H1 (cell line): ENCODE results near the gene RXFP4. TPM values are rescaled to one million over a fixed set of nuclear protein-coding genes. Genes with fewer than 3 reads are reported as not detected.
A peak's percentile ranks its signal among the peaks of the same experiment; 100 is the strongest.

Source experiments
- CTCF ChIA-PET: fragments of 300-600 bp; sonication (Branson Sonifier 250); formaldehyde crosslinking; loops from one replicate; lab custom pipeline; 2021; ENCODE audit not compliant: partially characterized antibody; lab: Charles Lee
- POLR2A ChIA-PET: fragments of 300-600 bp; sonication (Branson Sonifier 250); formaldehyde crosslinking; loops from one replicate; lab custom pipeline; 2021; ENCODE audit warnings: inconsistent platforms; ENCODE audit not compliant: partially characterized antibody; lab: Charles Lee
- DNase-seq, 2 experiments: peaks; one replicate each; pipeline versions ENCODE4 v3.0.0 to v3.0.0-alpha.2; 2010 to 2022; ENCODE audit warnings: low spot score in 2 of 2, low read depth in 1 of 2, mixed read lengths in 1 of 2
- FAIRE-seq: peaks from 2 replicates; lab custom pipeline; 2011; peaks lifted over from hg19 to GRCh38; lab: Jason Lieb, UNC
- H2AFZ ChIP-seq: 2 replicates; pipeline ENCODE4 v1.8.1; 2012; ENCODE audit warnings: low read length, inconsistent platforms
- H2AK5ac ChIP-seq: 2 replicates; pipeline ENCODE4 v1.6.1; 2013; ENCODE audit warnings: low read depth, low read length
- H2BK120ac ChIP-seq: replicated peaks from 2 replicates; pipeline ENCODE3; 2013; ENCODE audit warnings: low read depth, low read length, inconsistent platforms
- H2BK12ac ChIP-seq: 2 replicates; pipeline ENCODE4 v1.6.1; 2013; ENCODE audit warnings: low read depth, low read length
- H2BK15ac ChIP-seq: 2 replicates; pipeline ENCODE4 v1.6.1; 2013; ENCODE audit warnings: low read length
- H2BK20ac ChIP-seq: 2 replicates; pipeline ENCODE4 v1.6.1; 2013; ENCODE audit warnings: low read length
- H2BK5ac ChIP-seq: 2 replicates; pipeline ENCODE4 v1.6.1; 2013; ENCODE audit warnings: low read depth, low read length
- H3K14ac ChIP-seq: 2 replicates; pipeline ENCODE4 v1.6.1; 2013; ENCODE audit warnings: inconsistent platforms; ENCODE audit not compliant: insufficient read length
- H3K18ac ChIP-seq: 2 replicates; pipeline ENCODE4 v1.6.1; 2013; ENCODE audit warnings: low read length; ENCODE audit errors: extremely low read depth
- H3K23ac ChIP-seq: 2 replicates; pipeline ENCODE4 v1.6.1; 2013; ENCODE audit warnings: inconsistent platforms; ENCODE audit not compliant: insufficient read length
- H3K23me2 ChIP-seq: 2 replicates; pipeline ENCODE4 v1.6.1; 2013; ENCODE audit warnings: low read depth, low read length
- H3K27ac ChIP-seq: 2 replicates; pipeline ENCODE4 v1.6.1; 2011; ENCODE audit warnings: low read depth, low read length, inconsistent platforms
- H3K27me3 ChIP-seq, 4 experiments: replicated peaks in 1 of 4; 1 replicate in 1 of 4; 2 replicates in 3 of 4; pipeline versions ENCODE4 v1.6.1 to v1.8.1; 2011 to 2013; ENCODE audit warnings: low read length in 3 of 4, mild to moderate bottlenecking in 3 of 4, inconsistent platforms in 2 of 4, mixed read lengths in 2 of 4, moderate library complexity in 1 of 4; ENCODE audit not compliant: control insufficient read depth in 3 of 4, insufficient read depth in 3 of 4; ENCODE audit errors: extremely low read depth in 1 of 4
- H3K36me3 ChIP-seq, 4 experiments: 2 replicates each; pipeline versions ENCODE4 v1.6.1 to v1.8.1; 2011 to 2013; ENCODE audit warnings: mild to moderate bottlenecking in 4 of 4, low read length in 3 of 4, moderate library complexity in 2 of 4, control low read depth in 1 of 4, inconsistent platforms in 1 of 4; ENCODE audit not compliant: insufficient read depth in 4 of 4, control insufficient read depth in 2 of 4
- H3K4ac ChIP-seq: replicated peaks from 2 replicates; pipeline ENCODE3; 2013; ENCODE audit warnings: low read length, low read depth, mixed read lengths, inconsistent platforms; ENCODE audit not compliant: insufficient read length
- H3K4me1 ChIP-seq, 4 experiments: replicated peaks in 1 of 4; 1 replicate in 1 of 4; 2 replicates in 3 of 4; pipeline versions ENCODE4 v1.6.1 to v1.8.1; 2011 to 2013; ENCODE audit warnings: low read length in 3 of 4, inconsistent platforms in 2 of 4, mixed read lengths in 1 of 4; ENCODE audit not compliant: insufficient read depth in 4 of 4, control insufficient read depth in 3 of 4
- H3K4me2 ChIP-seq, 2 experiments: 2 replicates each; pipeline versions ENCODE4 v1.6.1 to v1.8.1; 2011 to 2013; ENCODE audit warnings: low read depth in 2 of 2, low read length in 2 of 2, control low read depth in 1 of 2, inconsistent platforms in 1 of 2, mild to moderate bottlenecking in 1 of 2; ENCODE audit not compliant: insufficient read depth in 1 of 2
- H3K4me3 ChIP-seq, 4 experiments: fragments of 200-600, 300-600 bp in 1 of 4; sonication (generic), shearing (Covaris generic), sonication (Bioruptor Twin) in 1 of 4; 2 replicates each; pipeline versions ENCODE4 v1.5.1 to v1.8.1; 2011 to 2016; ENCODE audit warnings: low read length in 4 of 4, low read depth in 3 of 4, control low read depth in 2 of 4, inconsistent platforms in 2 of 4, mild to moderate bottlenecking in 2 of 4, mixed read lengths in 1 of 4, moderate library complexity in 1 of 4; ENCODE audit not compliant: insufficient read depth in 2 of 4; ENCODE audit errors: extremely low read depth in 1 of 4
- H3K56ac ChIP-seq: replicated peaks from 2 replicates; pipeline ENCODE3; 2013; ENCODE audit warnings: low read depth, mild to moderate bottlenecking, mixed read lengths, low read length, inconsistent platforms; ENCODE audit not compliant: insufficient read length
- H3K79me1 ChIP-seq: 2 replicates; pipeline ENCODE4 v1.6.1; 2013; ENCODE audit warnings: low read depth, low read length, control low read depth
- H3K79me2 ChIP-seq, 2 experiments: 2 replicates each; pipeline versions ENCODE4 v1.6.1 to v1.8.1; 2012 to 2013; ENCODE audit warnings: low read length in 2 of 2, mild to moderate bottlenecking in 2 of 2, inconsistent platforms in 1 of 2; ENCODE audit not compliant: insufficient read depth in 2 of 2, control insufficient read depth in 1 of 2
- H3K9ac ChIP-seq, 4 experiments: replicated peaks in 1 of 4; 1 replicate in 1 of 4; 2 replicates in 3 of 4; pipeline versions ENCODE4 v1.6.1 to v1.8.1; 2011 to 2013; ENCODE audit warnings: low read depth in 3 of 4, low read length in 3 of 4, control low read depth in 2 of 4, mild to moderate bottlenecking in 2 of 4, moderate library complexity in 2 of 4, inconsistent platforms in 1 of 4; ENCODE audit errors: extremely low read depth in 1 of 4
- H3K9me3 ChIP-seq, 2 experiments: 2 replicates each; pipeline versions ENCODE4 v1.6.1 to v1.8.1; 2012 to 2013; ENCODE audit warnings: mild to moderate bottlenecking in 2 of 2, moderate library complexity in 2 of 2, control low read depth in 1 of 2, inconsistent platforms in 1 of 2, low read depth in 1 of 2, low read length in 1 of 2, mixed read lengths in 1 of 2; ENCODE audit not compliant: insufficient read depth in 2 of 2
- H4K20me1 ChIP-seq, 2 experiments: replicated peaks in 1 of 2; 2 replicates each; pipeline versions ENCODE3 to v1.8.1; 2011 to 2013; ENCODE audit warnings: inconsistent platforms in 2 of 2, low read length in 2 of 2, mild to moderate bottlenecking in 1 of 2; ENCODE audit not compliant: insufficient read depth in 2 of 2, control insufficient read depth in 1 of 2
- H4K5ac ChIP-seq: 2 replicates; pipeline ENCODE4 v1.6.1; 2013; ENCODE audit warnings: low read length, low read depth, mixed read lengths, inconsistent platforms; ENCODE audit not compliant: insufficient read length
- H4K8ac ChIP-seq: 2 replicates; pipeline ENCODE4 v1.8.0; 2013; ENCODE audit warnings: mild to moderate bottlenecking, moderate library complexity, low read length, inconsistent platforms; ENCODE audit not compliant: insufficient read depth; ENCODE audit errors: extremely low read depth
- H4K91ac ChIP-seq: replicated peaks from 2 replicates; pipeline ENCODE3; 2013; ENCODE audit warnings: low read length, mixed read lengths, inconsistent platforms; ENCODE audit not compliant: insufficient read length
- E2F6 ChIP-seq: IDR thresholded peaks from 2 replicates; pipeline ENCODE4 v1.6.1; 2012; ENCODE audit warnings: inconsistent platforms
- POLR2AphosphoS5 ChIP-seq: IDR thresholded peaks from 2 replicates; pipeline ENCODE4 v1.6.1; 2011; ENCODE audit warnings: low read depth, low read length
- TAF1 ChIP-seq: IDR thresholded peaks from 2 replicates; pipeline ENCODE4 v1.6.1; 2011; ENCODE audit warnings: mild to moderate bottlenecking, low read depth, low read length
- WGBS, 2 experiments: shearing (Covaris generic) in 1 of 2; methylation state at CpG; one replicate each; pipeline versions ENCODE4 v1.1.6 to v1.1.7; 2013 to 2015; ENCODE audit warnings: low lambda C conversion rate in 2 of 2, mixed read lengths in 2 of 2, inconsistent platforms in 1 of 2, low coverage in 1 of 2, missing lambda C conversion rate in 1 of 2; ENCODE audit not compliant: insufficient replicate concordance in 2 of 2, insufficient coverage in 1 of 2, insufficient read length in 1 of 2; ENCODE audit errors: extremely low coverage in 1 of 2, missing lambda C conversion rate in 1 of 2; 5-methylcytosine and 5-hydroxymethylcytosine counted together
- long read RNA-seq, 2 experiments: library from RNA in 1 of 2; library from capped mRNA in 1 of 2; stranded (forward); transcript quantifications; one replicate each; pipeline ENCODE4 v2.0.0, GENCODE V29; 2021; ENCODE audit warnings: inconsistent platforms in 1 of 2
- polyA minus RNA-seq, 3 experiments: library from RNA; depleted of rRNA, polyadenylated mRNA; stranded (reverse); fragments of >200 nt; gene quantifications; 1 replicate in 2 of 3; 2 replicates in 1 of 3; pipeline ENCODE4 v1.2.3, GENCODE V29; 2011
- polyA plus RNA-seq, 7 experiments: library from polyadenylated mRNA; depleted of rRNA in 3 of 7; stranded (reverse) in 5 of 7; unstranded in 2 of 7; fragments of >200 nt in 5 of 7; fragments of 200-250 nt in 2 of 7; gene quantifications; 1 replicate in 5 of 7; 2 replicates in 1 of 7; 4 replicates in 1 of 7; pipeline versions ENCODE4 v1.2.1 to v1.2.3, GENCODE V29; 2011 to 2013; ENCODE audit warnings: missing spikeins in 2 of 7, mixed read lengths in 2 of 7
- total RNA-seq: library from RNA; stranded (reverse); fragmentation: NEBNext Ultra II Directional; extraction: Animal tissue kit (Norgen Biotek cat#: 25700); gene quantifications from 2 replicates; pipeline ENCODE4 v1.2.1, GENCODE V29; 2021

RXFP4 gene
- total RNA-seq (not detected in 2 replicates), polyA plus RNA-seq (2011; rRNA removed) (0.09 TPM in 1 of 2 replicates, not detected in the other), polyA minus RNA-seq (2011; rRNA and poly(A)+ RNA removed) (0.15 TPM in 1 of 2 replicates, not detected in the other)
- not detected for polyA plus RNA-seq (2011; cell fraction: cytosol; rRNA removed)
- polyA plus RNA-seq (2011; cell fraction: nucleus; rRNA removed), result not detected
- 0.18 TPM in 1 of 4 replicates, not detected in the others for polyA plus RNA-seq (2012, experiment 1 of 2)
- polyA plus RNA-seq (2012, experiment 2 of 2), result not detected
- not detected for polyA plus RNA-seq (2013, experiment 1 of 2)
- not detected for polyA plus RNA-seq (2013, experiment 2 of 2)
- not detected for polyA minus RNA-seq (2011; cell fraction: cytosol; rRNA and poly(A)+ RNA removed)
- polyA minus RNA-seq (2011; cell fraction: nucleus; rRNA and poly(A)+ RNA removed), result 0.70 TPM
- long read RNA-seq, experiment 1, result 0 reads
- long read RNA-seq, experiment 2, result 0 reads

GRCh38 chr1:155940993-155941844, at the start of gene RXFP4:
Gene RXFP4, plus strand, starts transcription at chr1:155941638. Its CDS starts 72 bp downstream, at chr1:155941710.
- Histone ChIP-seq H2BK15ac (0 out of 2 replicates have a peak within 1 kb of the TSS, but pooled peaks have one; percentile 31), H4K5ac (no peak within 1 kb of the TSS), H2AFZ (no peak within 1 kb of the TSS), H3K27me3 (no peaks in the 10 kb centered on the region), H3K36me3 (peaks cover 0 to 1% (median 0%) of the 10 kb centered on the region in 4 experiments; a peak in 2 of 8 replicates), H4K20me1 (no peaks in the 10 kb centered on the region), H3K27ac (no peak within 1 kb of the TSS), H3K79me2 (no peaks in the 10 kb centered on the region), H3K9me3 (no peaks in the 10 kb centered on the region), H3K4ac (no peak within 1 kb of the TSS), H4K8ac (peak within 1 kb of the TSS; percentile 88; the same call in 1 of the 2 replicates), H3K79me1 (no peaks in the 10 kb centered on the region), H3K56ac (no peak within 1 kb of the TSS), H3K23ac (no peak within 1 kb of the TSS), H3K14ac (no peak within 1 kb of the TSS), H3K4me3 (no peak within 1 kb of the TSS), H2BK12ac (peak within 1 kb of the TSS; percentile 55; the same call in 1 of the 2 replicates), H2BK120ac (no peak within 1 kb of the TSS), H3K23me2 (no peaks in the 10 kb centered on the region), H2AK5ac (no peak within 1 kb of the TSS; the same call in 1 of the 2 replicates), H3K4me1 (peaks cover 0 to 9% (median 2%) of the 10 kb centered on the region in 4 experiments; a peak in 5 of 7 replicates), H2BK5ac (no peak within 1 kb of the TSS), H3K4me2 (no peak within 1 kb of the TSS), H3K18ac (no peak within 1 kb of the TSS), H3K9ac (no peak within 1 kb of the TSS), H4K91ac (peak within 1 kb of the TSS; percentile 61), H2BK20ac (no peak within 1 kb of the TSS)
- no peak for FAIRE-seq
- WGBS, 2 experiments, result 76% methylated on average over 11 of the region's 11 CpGs; no CpG with 5 or more reads in 1 of the 2 experiments
- TF ChIP-seq E2F6 (no peak), POLR2AphosphoS5 (peak; percentile 70), TAF1 (no peak)
- no peak for DNase-seq
- POLR2A ChIA-PET, result interaction anchor here (0.6 to 4.8 kb wide), 12 partner anchors 10 to 836 kb away, joined by 3 to 27 read pairs (median 6); partner anchors contain the start of gene ARHGEF2
- CTCF ChIA-PET, result interaction anchor here (0.5 to 5.3 kb wide), 8 partner anchors 34 to 408 kb away, joined by 3 to 49 read pairs (median 6); no protein-coding TSS in a partner anchor
